ENCODE measurements around the gene ANKH.

DNA sequence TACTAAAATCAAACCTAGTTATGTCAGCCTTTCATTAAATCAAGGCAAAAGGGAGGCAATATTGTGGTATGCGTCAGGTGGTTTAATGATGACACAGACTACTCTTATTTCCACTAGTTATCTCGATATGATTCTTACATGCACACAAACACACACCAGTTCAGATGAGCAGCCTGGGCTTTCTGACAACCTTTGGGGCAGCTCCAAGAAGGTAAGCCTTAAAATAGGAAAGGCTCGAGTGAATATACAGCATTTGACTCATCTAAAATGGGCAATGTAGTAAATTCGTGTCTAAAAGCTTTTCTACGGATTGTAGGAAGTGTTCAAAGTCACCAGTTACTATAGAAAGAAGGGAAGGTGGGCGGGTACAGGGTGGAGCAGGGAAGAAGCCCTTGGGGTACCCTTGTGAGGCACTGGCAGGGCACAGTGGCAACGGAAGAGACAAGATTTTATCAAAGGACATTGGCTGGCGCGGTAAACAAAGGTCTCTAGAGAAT, 1.9 kb downstream of the ANKH start:
- TF ChIP-seq CTCF (IDR thresholded peaks at IDR 0.05) (no peak), EZH2 (IDR thresholded peaks at IDR 0.05; ENCODE audit: borderline replicate concordance, insufficient read depth, low read depth, low read length, poor library complexity, severe bottlenecking) (no peak)
